SK-N-SH (cell line): ENCODE data around the gene DPM2. TPM values are rescaled to one million over a fixed set of nuclear protein-coding genes. Genes with fewer than 3 reads are reported as not detected.

Experiments used
- CTCF ChIA-PET: fragments of 300-600, 350-600 bp; formaldehyde crosslinking; extraction: SDS; loops from one replicate; lab custom pipeline; 2021; lab: Yijun Ruan, JAX
- POLR2A ChIA-PET: fragments of 350-600 bp; sonication (Branson Sonifier 250); formaldehyde crosslinking; extraction: SDS; loops from one replicate; lab custom pipeline; 2020; ENCODE audit warnings: antibody characterized with exemption, inconsistent platforms; lab: Yijun Ruan, JAX
- DNase-seq: peaks from one replicate; pipeline ENCODE4 v3.0.0; 2012
- H2AFZ ChIP-seq: fragments of 200-600 bp; sonication (generic); 2 replicates; pipeline ENCODE4 v1.8.1; 2016; ENCODE audit warnings: antibody characterized with exemption, mild to moderate bottlenecking, low read depth
- H3F3A ChIP-seq: fragments of 200-600 bp; sonication (generic); replicated peaks from 2 replicates; pipeline ENCODE3; 2016; ENCODE audit warnings: antibody characterized with exemption, mild to moderate bottlenecking; ENCODE audit not compliant: insufficient read depth
- H3K27ac ChIP-seq, 2 experiments: fragments of 200-500 bp in 1 of 2; fragments of 200-600 bp in 1 of 2; sonication (Bioruptor generic) in 1 of 2; sonication (generic), shearing (Covaris generic) in 1 of 2; 2 replicates each; pipeline versions ENCODE4 v1.5.1 to v1.6.1; 2014 to 2016; ENCODE audit warnings: low read depth in 2 of 2, inconsistent platforms in 1 of 2, low read length in 1 of 2, mild to moderate bottlenecking in 1 of 2, mixed read lengths in 1 of 2
- H3K27me3 ChIP-seq: fragments of 200-600 bp; sonication (generic), shearing (Covaris generic); 2 replicates; pipeline ENCODE4 v1.6.1; 2016; ENCODE audit warnings: mixed run types; ENCODE audit not compliant: insufficient read depth
- H3K36me3 ChIP-seq, 2 experiments: fragments of 200-500 bp in 1 of 2; fragments of 200-600 bp in 1 of 2; sonication (Bioruptor generic) in 1 of 2; sonication (generic) in 1 of 2; replicated peaks in 1 of 2; 2 replicates each; pipeline versions ENCODE3 to v1.5.1; 2014 to 2016; ENCODE audit warnings: low read length in 1 of 2, mild to moderate bottlenecking in 1 of 2; ENCODE audit not compliant: insufficient read depth in 2 of 2, control insufficient read depth in 1 of 2
- H3K4me1 ChIP-seq, 2 experiments: fragments of 200-500 bp in 1 of 2; fragments of 200-600 bp in 1 of 2; sonication (Bioruptor generic) in 1 of 2; sonication (generic), shearing (Covaris generic) in 1 of 2; 2 replicates each; pipeline versions ENCODE4 v1.5.1 to v1.6.1; 2014 to 2016; ENCODE audit warnings: low read depth in 1 of 2, low read length in 1 of 2, mixed run types in 1 of 2; ENCODE audit not compliant: insufficient read depth in 2 of 2, control insufficient read depth in 1 of 2
- H3K4me2 ChIP-seq: fragments of 200-600 bp; sonication (generic), shearing (Covaris generic); 2 replicates; pipeline ENCODE4 v1.6.1; 2017; ENCODE audit warnings: mixed run types
- H3K4me3 ChIP-seq, 2 experiments: fragments of 200-500 bp in 1 of 2; fragments of 200-600 bp in 1 of 2; sonication (Bioruptor generic) in 1 of 2; sonication (generic), shearing (Covaris generic) in 1 of 2; 2 replicates each; pipeline versions ENCODE4 v1.5.1 to v1.8.1; 2014 to 2016; ENCODE audit warnings: low read depth in 2 of 2, inconsistent platforms in 1 of 2, low read length in 1 of 2, mild to moderate bottlenecking in 1 of 2, mixed read lengths in 1 of 2, moderate library complexity in 1 of 2
- H3K79me2 ChIP-seq: fragments of 200-600 bp; sonication (generic); 2 replicates; pipeline ENCODE4 v1.8.1; 2017; ENCODE audit warnings: mild to moderate bottlenecking; ENCODE audit not compliant: insufficient read depth
- H3K9ac ChIP-seq: fragments of 200-600 bp; sonication (generic); 2 replicates; pipeline ENCODE4 v1.6.1; 2017; ENCODE audit warnings: mixed run types
- H3K9me2 ChIP-seq: fragments of 200-600 bp; sonication (generic); 2 replicates; pipeline ENCODE4 v1.6.1; 2017; ENCODE audit warnings: mixed run types
- H3K9me3 ChIP-seq: fragments of 200-600 bp; sonication (generic); 2 replicates; pipeline ENCODE4 v1.6.1; 2017; ENCODE audit warnings: mixed run types, mild to moderate bottlenecking, moderate library complexity
- H4K20me1 ChIP-seq: fragments of 200-600 bp; sonication (generic); 2 replicates; pipeline ENCODE4 v1.6.1; 2017; ENCODE audit warnings: mild to moderate bottlenecking, mixed run types; ENCODE audit not compliant: insufficient read depth
- CHD2 ChIP-seq: fragments of 150-350 bp; IDR thresholded peaks from 2 replicates; pipeline ENCODE4 v1.6.1; 2018; ENCODE audit warnings: low read length; ENCODE audit not compliant: partially characterized antibody
- ELF1 ChIP-seq: IDR thresholded peaks from 2 replicates; pipeline ENCODE4 v1.4.0; 2012
- EP300 ChIP-seq, 2 experiments: IDR thresholded peaks; 2 replicates each; pipeline versions ENCODE4 v1.4.0 to v1.6.1; 2012; ENCODE audit warnings: borderline replicate concordance in 1 of 2, low read depth in 1 of 2, low read length in 1 of 2
- FOSL2 ChIP-seq: IDR thresholded peaks from 2 replicates; pipeline ENCODE4 v1.4.0; 2012; ENCODE audit warnings: low read depth, mild to moderate bottlenecking, moderate library complexity, borderline replicate concordance
- FOXM1 ChIP-seq: IDR thresholded peaks from 2 replicates; pipeline ENCODE4 v1.4.0; 2012; ENCODE audit warnings: low read depth, mild to moderate bottlenecking
- GABPA ChIP-seq: IDR thresholded peaks from 2 replicates; pipeline ENCODE4 v1.4.0; 2012; ENCODE audit warnings: low read depth, mild to moderate bottlenecking
- GATA2 ChIP-seq: sonication (generic); formaldehyde crosslinking; IDR thresholded peaks from 2 replicates; pipeline ENCODE4 v1.5.0; 2020; ENCODE audit warnings: mild to moderate bottlenecking, missing genetic modification reagents
- MEF2A ChIP-seq: IDR thresholded peaks from 2 replicates; pipeline ENCODE4 v1.4.0; 2012; ENCODE audit warnings: low read depth, borderline replicate concordance
- NFIC ChIP-seq: IDR thresholded peaks from 2 replicates; pipeline ENCODE4 v1.4.0; 2012; ENCODE audit warnings: borderline replicate concordance
- RFX5 ChIP-seq: IDR thresholded peaks from 2 replicates; pipeline ENCODE4 v1.6.1; 2012; ENCODE audit warnings: mild to moderate bottlenecking, improper control_type of control experiment, low read length
- SIN3A ChIP-seq: IDR thresholded peaks from 2 replicates; pipeline ENCODE4 v1.6.1; 2012; ENCODE audit warnings: low read depth, mild to moderate bottlenecking, low read length, moderate library complexity, borderline replicate concordance
- TAF1 ChIP-seq: IDR thresholded peaks from 2 replicates; pipeline ENCODE4 v1.6.1; 2012; ENCODE audit warnings: low read depth, mild to moderate bottlenecking, low read length, moderate library complexity, borderline replicate concordance
- WGBS: methylation state at CpG from one replicate; pipeline ENCODE4 v1.1.6; 2017; ENCODE audit warnings: low lambda C conversion rate; 5-methylcytosine and 5-hydroxymethylcytosine counted together
- polyA plus RNA-seq, 3 experiments: library from polyadenylated mRNA; depleted of rRNA; stranded (reverse); fragments of >200 nt; gene quantifications; 2 replicates each; pipeline ENCODE4 v1.2.3, GENCODE V29; 2012
- TF ChIP-seq, protein P1 (sequence below): IDR thresholded peaks from 2 replicates; pipeline ENCODE4 v1.6.1; 2012; ENCODE audit warnings: mild to moderate bottlenecking, low read depth, low read length, moderate library complexity
- TF ChIP-seq, protein P2 (sequence below): IDR thresholded peaks from 2 replicates; pipeline ENCODE4 v1.4.0; 2012; ENCODE audit warnings: low read depth
- TF ChIP-seq, protein P3 (sequence below): IDR thresholded peaks from 2 replicates; pipeline ENCODE4 v1.4.0; 2012; ENCODE audit warnings: low read depth, borderline replicate concordance
- TF ChIP-seq, protein P4 (sequence below): fragments of 200-600 bp; sonication (generic); IDR thresholded peaks from 2 replicates; pipeline ENCODE4 v1.6.1; 2017; ENCODE audit warnings: antibody characterized with exemption, mild to moderate bottlenecking, moderate library complexity

DPM2 gene
- polyA plus RNA-seq, 1 of the 3 experiments (the other 2 are of a cell fraction): 106 TPM

DNA sequence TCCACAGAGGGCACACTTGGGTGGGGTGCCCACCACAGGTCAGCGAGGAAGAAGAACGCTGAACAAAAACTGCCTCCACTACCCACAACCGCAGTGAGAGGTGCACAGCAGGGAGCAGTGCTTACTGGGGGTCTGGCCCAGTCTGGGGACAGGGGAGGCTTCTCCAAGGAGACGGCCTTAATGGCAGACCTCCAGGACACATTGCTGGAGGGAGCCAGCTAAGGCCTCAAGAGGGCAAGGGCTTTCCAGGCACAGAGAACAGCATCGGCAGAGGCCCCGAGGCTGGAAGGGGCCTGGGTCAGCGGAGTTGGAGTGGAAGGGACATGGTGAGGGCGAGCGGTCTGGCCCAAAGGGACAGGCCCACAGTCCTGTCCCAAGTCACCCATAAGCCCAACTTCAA lies 8.3 kb upstream of the DPM2 start:
- no peak for DNase-seq
- no peak overlapping the region for H3K4me3 ChIP-seq
- H3K9ac ChIP-seq: no peak overlapping the region
- POLR2A ChIA-PET: no interaction called here
- TF ChIP-seq NFIC (no peak), CHD2 (no peak), ELF1 (no peak), FOSL2 (no peak), FOXM1 (no peak), GABPA (no peak), EP300 (IDR thresholded peaks at IDR 0.05; ENCODE audit: borderline replicate concordance in 1 of 2, low read depth in 1 of 2, low read length in 1 of 2) (no peak), TAF1 (no peak), RFX5 (no peak), MEF2A (no peak), SIN3A (no peak)
- TF ChIP-seq, protein P1, sequence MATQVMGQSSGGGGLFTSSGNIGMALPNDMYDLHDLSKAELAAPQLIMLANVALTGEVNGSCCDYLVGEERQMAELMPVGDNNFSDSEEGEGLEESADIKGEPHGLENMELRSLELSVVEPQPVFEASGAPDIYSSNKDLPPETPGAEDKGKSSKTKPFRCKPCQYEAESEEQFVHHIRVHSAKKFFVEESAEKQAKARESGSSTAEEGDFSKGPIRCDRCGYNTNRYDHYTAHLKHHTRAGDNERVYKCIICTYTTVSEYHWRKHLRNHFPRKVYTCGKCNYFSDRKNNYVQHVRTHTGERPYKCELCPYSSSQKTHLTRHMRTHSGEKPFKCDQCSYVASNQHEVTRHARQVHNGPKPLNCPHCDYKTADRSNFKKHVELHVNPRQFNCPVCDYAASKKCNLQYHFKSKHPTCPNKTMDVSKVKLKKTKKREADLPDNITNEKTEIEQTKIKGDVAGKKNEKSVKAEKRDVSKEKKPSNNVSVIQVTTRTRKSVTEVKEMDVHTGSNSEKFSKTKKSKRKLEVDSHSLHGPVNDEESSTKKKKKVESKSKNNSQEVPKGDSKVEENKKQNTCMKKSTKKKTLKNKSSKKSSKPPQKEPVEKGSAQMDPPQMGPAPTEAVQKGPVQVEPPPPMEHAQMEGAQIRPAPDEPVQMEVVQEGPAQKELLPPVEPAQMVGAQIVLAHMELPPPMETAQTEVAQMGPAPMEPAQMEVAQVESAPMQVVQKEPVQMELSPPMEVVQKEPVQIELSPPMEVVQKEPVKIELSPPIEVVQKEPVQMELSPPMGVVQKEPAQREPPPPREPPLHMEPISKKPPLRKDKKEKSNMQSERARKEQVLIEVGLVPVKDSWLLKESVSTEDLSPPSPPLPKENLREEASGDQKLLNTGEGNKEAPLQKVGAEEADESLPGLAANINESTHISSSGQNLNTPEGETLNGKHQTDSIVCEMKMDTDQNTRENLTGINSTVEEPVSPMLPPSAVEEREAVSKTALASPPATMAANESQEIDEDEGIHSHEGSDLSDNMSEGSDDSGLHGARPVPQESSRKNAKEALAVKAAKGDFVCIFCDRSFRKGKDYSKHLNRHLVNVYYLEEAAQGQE: no peak
- TF ChIP-seq, all 33 proteins: peak for 0
- Histone ChIP-seq H4K20me1 (peaks cover 7% of the 10 kb centered on the region; the same call in 1 of the 2 replicates), H3K27me3 (no peaks in the 10 kb centered on the region), H3K27ac (peak overlapping the region in 1 of 2 experiments; percentile 16; a peak in 1 of 4 replicates), H3F3A (peaks cover 3% of the 10 kb centered on the region), H3K4me1 (peaks cover 0 to 70% of the 10 kb centered on the region in 2 experiments; a peak in 1 of 4 replicates), H3K36me3 (peaks cover 4 to 47% of the 10 kb centered on the region in 2 experiments), H3K9me3 (no peaks in the 10 kb centered on the region), H3K4me2 (no peak overlapping the region), H3K9me2 (no peaks in the 10 kb centered on the region), H2AFZ (no peak overlapping the region), H3K79me2 (no peaks in the 10 kb centered on the region; the same call in 1 of the 2 replicates)
- CTCF ChIA-PET: interaction anchor here (2.0 to 10.3 kb wide), 5 partner anchors 9 to 172 kb away, joined by 6 to 219 read pairs (median 32); no protein-coding TSS in a partner anchor
- 93% methylated on average over 9 of the region's 9 CpGs for WGBS

DNA sequence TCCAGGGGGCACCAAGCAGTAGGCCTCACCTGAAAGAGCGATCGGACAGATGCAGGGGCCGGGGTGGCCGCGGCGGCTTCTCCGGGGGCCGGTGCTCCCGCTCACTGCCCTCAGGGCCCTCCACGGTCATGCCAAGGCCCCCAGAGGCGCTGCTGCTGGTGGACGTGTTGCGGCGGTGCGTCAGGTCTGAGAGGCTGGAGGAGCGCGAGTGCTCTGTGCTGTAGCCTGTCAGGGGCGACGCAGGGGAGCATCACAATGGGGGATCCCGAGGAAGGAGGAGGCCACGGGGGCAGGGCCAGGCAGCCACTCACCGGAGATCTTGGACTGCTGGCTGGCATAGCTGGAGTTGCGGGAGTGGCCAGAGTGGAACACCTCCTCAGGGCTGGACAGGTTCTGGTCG lies 7.7 kb upstream of the DPM2 start:
- Histone ChIP-seq H3K27ac (no peak overlapping the region; a peak in 1 of 4 replicates), H3K4me3 (no peak overlapping the region), H3K27me3 (no peaks in the 10 kb centered on the region), H3K79me2 (no peaks in the 10 kb centered on the region; the same call in 1 of the 2 replicates), H3K9me2 (no peaks in the 10 kb centered on the region), H4K20me1 (peaks cover 7% of the 10 kb centered on the region; the same call in 1 of the 2 replicates), H3K4me2 (no peak overlapping the region), H3K4me1 (peaks cover 0 to 64% of the 10 kb centered on the region in 2 experiments; a peak in 1 of 4 replicates), H3K9me3 (no peaks in the 10 kb centered on the region), H3K9ac (no peak overlapping the region), H3K36me3 (peaks cover 4 to 50% of the 10 kb centered on the region in 2 experiments), H3F3A (peaks cover 3% of the 10 kb centered on the region), H2AFZ (no peak overlapping the region)
- no peak for DNase-seq
- over 99% methylated on average over 15 of the region's 24 CpGs for WGBS
- TF ChIP-seq GATA2 (no peak), CHD2 (no peak), RFX5 (no peak), GABPA (no peak)
- TF ChIP-seq, protein P2, sequence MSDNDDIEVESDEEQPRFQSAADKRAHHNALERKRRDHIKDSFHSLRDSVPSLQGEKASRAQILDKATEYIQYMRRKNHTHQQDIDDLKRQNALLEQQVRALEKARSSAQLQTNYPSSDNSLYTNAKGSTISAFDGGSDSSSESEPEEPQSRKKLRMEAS: no peak
- TF ChIP-seq, protein P1: no peak
- TF ChIP-seq, protein P3, sequence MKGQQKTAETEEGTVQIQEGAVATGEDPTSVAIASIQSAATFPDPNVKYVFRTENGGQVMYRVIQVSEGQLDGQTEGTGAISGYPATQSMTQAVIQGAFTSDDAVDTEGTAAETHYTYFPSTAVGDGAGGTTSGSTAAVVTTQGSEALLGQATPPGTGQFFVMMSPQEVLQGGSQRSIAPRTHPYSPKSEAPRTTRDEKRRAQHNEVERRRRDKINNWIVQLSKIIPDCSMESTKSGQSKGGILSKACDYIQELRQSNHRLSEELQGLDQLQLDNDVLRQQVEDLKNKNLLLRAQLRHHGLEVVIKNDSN: no peak
- TF ChIP-seq, protein P4, sequence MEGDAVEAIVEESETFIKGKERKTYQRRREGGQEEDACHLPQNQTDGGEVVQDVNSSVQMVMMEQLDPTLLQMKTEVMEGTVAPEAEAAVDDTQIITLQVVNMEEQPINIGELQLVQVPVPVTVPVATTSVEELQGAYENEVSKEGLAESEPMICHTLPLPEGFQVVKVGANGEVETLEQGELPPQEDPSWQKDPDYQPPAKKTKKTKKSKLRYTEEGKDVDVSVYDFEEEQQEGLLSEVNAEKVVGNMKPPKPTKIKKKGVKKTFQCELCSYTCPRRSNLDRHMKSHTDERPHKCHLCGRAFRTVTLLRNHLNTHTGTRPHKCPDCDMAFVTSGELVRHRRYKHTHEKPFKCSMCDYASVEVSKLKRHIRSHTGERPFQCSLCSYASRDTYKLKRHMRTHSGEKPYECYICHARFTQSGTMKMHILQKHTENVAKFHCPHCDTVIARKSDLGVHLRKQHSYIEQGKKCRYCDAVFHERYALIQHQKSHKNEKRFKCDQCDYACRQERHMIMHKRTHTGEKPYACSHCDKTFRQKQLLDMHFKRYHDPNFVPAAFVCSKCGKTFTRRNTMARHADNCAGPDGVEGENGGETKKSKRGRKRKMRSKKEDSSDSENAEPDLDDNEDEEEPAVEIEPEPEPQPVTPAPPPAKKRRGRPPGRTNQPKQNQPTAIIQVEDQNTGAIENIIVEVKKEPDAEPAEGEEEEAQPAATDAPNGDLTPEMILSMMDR: no peak
- POLR2A ChIA-PET: no interaction called here
- CTCF ChIA-PET: interaction anchor here (4.2 to 10.3 kb wide), 6 partner anchors 10 to 171 kb away, joined by 32 to 219 read pairs (median 65); no protein-coding TSS in a partner anchor
